Mesothelial cell of epicardium (in vitro differentiated cells): ENCODE measurements around the gene BRD7. TPM values are rescaled to one million over a fixed set of nuclear protein-coding genes. Genes with fewer than 3 reads are reported as not detected.
A peak's percentile ranks its signal among the peaks of the same experiment; 100 is the strongest.

ENCODE experiments used
- DNase-seq, 2 experiments: peaks; one replicate each; pipeline ENCODE4 v3.0.0; 2021; ENCODE audit warnings: low spot score in 2 of 2; ENCODE audit not compliant: unreplicated experiment in 2 of 2
- H3K27ac Mint-ChIP-seq: 2 replicates; pipeline ENCODE4 v1.8.0; 2021; ENCODE audit warnings: mixed read lengths
- H3K27me3 Mint-ChIP-seq: 2 replicates; pipeline ENCODE4 v1.8.0; 2021; ENCODE audit warnings: low read depth, mixed read lengths
- H3K36me3 Mint-ChIP-seq: 2 replicates; pipeline ENCODE4 v1.8.0; 2021; ENCODE audit warnings: mixed read lengths
- H3K4me1 Mint-ChIP-seq: 2 replicates; pipeline ENCODE4 v1.8.0; 2021; ENCODE audit warnings: mixed read lengths
- H3K4me3 Mint-ChIP-seq: 2 replicates; pipeline ENCODE4 v1.8.0; 2021; ENCODE audit warnings: mild to moderate bottlenecking, moderate library complexity, mixed read lengths
- H3K9me3 Mint-ChIP-seq: 2 replicates; pipeline ENCODE4 v1.8.0; 2021; ENCODE audit warnings: mixed read lengths
- CTCF ChIP-seq: fragments of 200-600 bp; sonication (generic); IDR thresholded peaks from one replicate; pipeline ENCODE4 v1.5.0; 2021; ENCODE audit warnings: antibody characterized with exemption; ENCODE audit not compliant: unreplicated experiment
- total RNA-seq: library from RNA; stranded (reverse); gene quantifications from 3 replicates; pipeline ENCODE4 v1.2.1, GENCODE V29; 2021

Gene BRD7
- total RNA-seq, 1 donor from 2014 or later, result 76.8 TPM

DNA sequence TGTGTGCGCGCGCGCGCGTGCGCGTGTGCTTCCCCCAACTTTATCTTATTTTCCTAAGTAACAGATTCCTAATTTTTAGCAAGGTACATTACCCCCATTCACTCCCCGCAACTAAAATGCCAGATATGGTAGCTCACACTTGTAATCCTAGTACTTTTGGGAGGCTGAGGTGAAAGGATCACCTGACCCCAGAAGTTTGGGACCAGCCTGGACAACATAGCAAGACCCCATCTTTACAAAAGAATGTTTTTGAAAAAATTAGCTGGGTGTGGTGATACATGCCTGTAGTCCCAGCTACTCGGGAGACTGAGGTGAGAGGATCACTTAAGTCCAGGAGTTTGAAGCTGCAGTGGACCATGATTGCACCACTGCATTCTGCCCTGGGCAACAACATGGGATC lies 5.1 kb downstream of the BRD7 start:
- Mint-ChIP-seq H3K4me3 (no peak overlapping the region), H3K9me3 (no peaks in the 10 kb centered on the region), H3K27ac (no peak overlapping the region), H3K4me1 (peaks cover 26% of the 10 kb centered on the region), H3K36me3 (peaks cover 27% of the 10 kb centered on the region), H3K27me3 (no peaks in the 10 kb centered on the region)
- DNase-seq, result no peak
- no peak for TF ChIP-seq CTCF

GRCh38 chr16:50360779-50361178 lies 8.0 kb downstream of the BRD7 start:
- DNase-seq, result no peak

GRCh38 chr16:50360033-50360778 lies 8.6 kb downstream of the BRD7 start:
- Mint-ChIP-seq H3K27me3 (no peaks in the 10 kb centered on the region), H3K4me1 (peaks cover 3% of the 10 kb centered on the region), H3K4me3 (no peak overlapping the region), H3K9me3 (peaks cover 2% of the 10 kb centered on the region), H3K36me3 (peaks cover 28% of the 10 kb centered on the region), H3K27ac (peak overlapping the region; percentile 37)
- TF ChIP-seq CTCF, result no peak
- DNase-seq, result no peak

More at GRCh38 chr16:50360779-50361178, 8.0 kb downstream of the BRD7 start:
- no peak for TF ChIP-seq CTCF
- peaks cover 8% of the 10 kb centered on the region for H3K4me1 Mint-ChIP-seq
- no peaks in the 10 kb centered on the region for H3K27me3 Mint-ChIP-seq
- no peaks in the 10 kb centered on the region for H3K9me3 Mint-ChIP-seq
- peaks cover 27% of the 10 kb centered on the region for H3K36me3 Mint-ChIP-seq
- no peak overlapping the region for H3K27ac Mint-ChIP-seq
- H3K4me3 Mint-ChIP-seq, result no peak overlapping the region

- peaks cover 6% of the 10 kb centered on the region for H3K9me3 Mint-ChIP-seq
- no peaks in the 10 kb centered on the region for H3K4me1 Mint-ChIP-seq
- H3K36me3 Mint-ChIP-seq, result peaks cover 29% of the 10 kb centered on the region
- peak overlapping the region; percentile 49 for H3K27ac Mint-ChIP-seq
- no peak for DNase-seq
- no peak overlapping the region for H3K4me3 Mint-ChIP-seq
- H3K27me3 Mint-ChIP-seq, result no peaks in the 10 kb centered on the region
- no peak for TF ChIP-seq CTCF
These were observed 9.2 kb downstream of the BRD7 start for GRCh38 chr16:50359626-50360025.

GRCh38 chr16:50354629-50355456 lies 13.9 kb downstream of the BRD7 start:
- Mint-ChIP-seq H3K4me3 (no peak overlapping the region), H3K36me3 (peaks cover 30% of the 10 kb centered on the region), H3K4me1 (no peaks in the 10 kb centered on the region), H3K27me3 (no peaks in the 10 kb centered on the region), H3K9me3 (peaks cover 6% of the 10 kb centered on the region), H3K27ac (no peak overlapping the region)
- DNase-seq, result no peak
- peak; percentile 54 for TF ChIP-seq CTCF
